SK-MEL-5 (cell line): ENCODE measurements around the gene ACACA. TPM values are rescaled to one million over a fixed set of nuclear protein-coding genes. Genes with fewer than 3 reads are reported as not detected.
"Not testable (repeated sequence)": the region's sequence is repeated elsewhere in the genome, so short reads cannot be mapped to it uniquely, and the experiment has no call there.

Experiments
- DNase-seq: peaks from one replicate; pipeline ENCODE4 v3.0.0-alpha.2; 2016; ENCODE audit warnings: low read depth, low spot score
- in situ Hi-C: cut with HindIII; loops from 2 replicates; pipeline ENCODE4 v1.10.0; 2016; ENCODE audit warnings: low sequenced_read_pairs, high pct_unique_total_duplicates, low pct_unique_long_range_greater_than_20kb
- total RNA-seq: library from RNA; depleted of rRNA; stranded (reverse); fragments of >200 nt; shearing (Covaris generic); gene quantifications from 2 replicates; pipeline ENCODE4 v1.2.3, GENCODE V29; 2014

The ACACA gene
- total RNA-seq, 1 experiment from 2014 or later, result 37.8 TPM

GRCh38 chr17:37360632-37361031 is 46.0 kb downstream of the ACACA start:
- in situ Hi-C loops, result no loop called here
- no peak for DNase-seq

GRCh38 chr17:37359682-37360188 is 46.9 kb downstream of the ACACA start:
- in situ Hi-C loops, result no loop called here
- DNase-seq, result no peak

- in situ Hi-C loops, result no loop called here
Measured at GRCh38 chr17:37358830-37359681, 47.6 kb downstream of the ACACA start.

GRCh38 chr17:37358098-37358829 is 48.4 kb downstream of the ACACA start:
- DNase-seq, result peak; percentile 46
- in situ Hi-C loops, result no loop called here

More at GRCh38 chr17:37358830-37359681, 47.6 kb downstream of the ACACA start:
- DNase-seq, result peak; percentile 91

GRCh38 chr17:37356796-37357569 is 49.7 kb downstream of the ACACA start:
- DNase-seq, in situ Hi-C loops: not testable (repeated sequence)

- in situ Hi-C loops, DNase-seq: not testable (repeated sequence)
Measured at GRCh38 chr17:37346863-37347402, 59.7 kb downstream of the ACACA start.

- no peak for DNase-seq
- in situ Hi-C loops, result no loop called here
Measured at GRCh38 chr17:37344519-37344918, 62.1 kb downstream of the ACACA start.

GRCh38 chr17:37342589-37342988 is 64.0 kb downstream of the ACACA start:
- no peak for DNase-seq
- in situ Hi-C loops, result no loop called here

- in situ Hi-C loops, result no loop called here
- no peak for DNase-seq
Measured at GRCh38 chr17:37340804-37341203, 65.8 kb downstream of the ACACA start.

GRCh38 chr17:37339321-37339720 is 67.3 kb downstream of the ACACA start:
- in situ Hi-C loops, result no loop called here
- DNase-seq, result no peak

- in situ Hi-C loops, result no loop called here
- no peak for DNase-seq
Measured at GRCh38 chr17:37338847-37339246, 67.8 kb downstream of the ACACA start.

GRCh38 chr17:37327341-37328090 is 79.1 kb downstream of the ACACA start:
- DNase-seq, result peak; percentile 16
- in situ Hi-C loops, result no loop called here

- in situ Hi-C loops, result no loop called here
- DNase-seq, result no peak
Measured at GRCh38 chr17:37322826-37323561, 83.6 kb downstream of the ACACA start.

- no peak for DNase-seq
- in situ Hi-C loops, result no loop called here
Measured at GRCh38 chr17:37322106-37322505, 84.5 kb downstream of the ACACA start.

- in situ Hi-C loops, result no loop called here
- no peak for DNase-seq
Measured at GRCh38 chr17:37318931-37319594, 87.6 kb downstream of the ACACA start.

- in situ Hi-C loops, result no loop called here
- no peak for DNase-seq
Measured at GRCh38 chr17:37317867-37318266, 88.8 kb downstream of the ACACA start.
